GM18499 (cell line): Measurements from ENCODE around the gene MTCH1.

Experiments
- ATAC-seq: cut with Tn5 transposase; IDR thresholded peaks from one replicate; pipeline ENCODE4 v1.9.1; 2021; ENCODE audit warnings: moderate number of reproducible peaks; ENCODE audit not compliant: insufficient read depth, unreplicated experiment

MTCH1 gene

GRCh38 chr6:36973190-36973589, 12.8 kb downstream of the MTCH1 start:
- no peak for ATAC-seq

GRCh38 chr6:36971921-36972673, 13.9 kb downstream of the MTCH1 start:
- no peak for ATAC-seq

- ATAC-seq: no peak
These were observed 14.8 kb downstream of the MTCH1 start for GRCh38 chr6:36970892-36971842.

- no peak for ATAC-seq
These were observed 15.8 kb downstream of the MTCH1 start for GRCh38 chr6:36969988-36970891.

- no peak for ATAC-seq
These were observed 16.7 kb downstream of the MTCH1 start for GRCh38 chr6:36969240-36969691.

- ATAC-seq: no peak
These were observed 17.6 kb downstream of the MTCH1 start for GRCh38 chr6:36968266-36968977.

GRCh38 chr6:36967757-36968156, 18.2 kb downstream of the MTCH1 start:
- no peak for ATAC-seq

GRCh38 chr6:36967301-36967700, 18.7 kb downstream of the MTCH1 start:
- no peak for ATAC-seq

- no peak for ATAC-seq
These were observed 21.1 kb downstream of the MTCH1 start for GRCh38 chr6:36964908-36965307.

- no peak for ATAC-seq
These were observed 21.6 kb downstream of the MTCH1 start for GRCh38 chr6:36964349-36964748.

- no peak for ATAC-seq
These were observed 22.3 kb downstream of the MTCH1 start for GRCh38 chr6:36963451-36964290.

GRCh38 chr6:36962874-36963273, 23.1 kb downstream of the MTCH1 start:
- ATAC-seq: no peak

GRCh38 chr6:36961441-36962435, 24.3 kb downstream of the MTCH1 start:
- ATAC-seq: no peak

- no peak for ATAC-seq
These were observed 26.3 kb downstream of the MTCH1 start for GRCh38 chr6:36959555-36960250.

GRCh38 chr6:36958775-36959554, 27.0 kb downstream of the MTCH1 start:
- no peak for ATAC-seq

- no peak for ATAC-seq
These were observed 28.2 kb downstream of the MTCH1 start for GRCh38 chr6:36957773-36958271.
